ENCODE results near the gene EPHB6.

GRCh38 chr7:142873871-142874270 is 19.0 kb downstream of the EPHB6 start:
- no peak for TF ChIP-seq CTCF (IDR thresholded peaks at IDR 0.05; ENCODE audit: insufficient read depth, low read depth, low read length)
- TF ChIP-seq EZH2 (IDR thresholded peaks at IDR 0.05; ENCODE audit: insufficient read depth, low read length): no peak
